ENCODE measurements around the gene SEMA4C. TPM values are rescaled to one million over a fixed set of nuclear protein-coding genes. Genes with fewer than 3 reads are reported as not detected.

SEMA4C gene
- total and polyA plus RNA-seq, 9 of the 15 experiments (the other 6 are each of a cell fraction or from before 2014, with no cell fraction given), result 0.32 to 59.7 (median 23.9) TPM

DNA sequence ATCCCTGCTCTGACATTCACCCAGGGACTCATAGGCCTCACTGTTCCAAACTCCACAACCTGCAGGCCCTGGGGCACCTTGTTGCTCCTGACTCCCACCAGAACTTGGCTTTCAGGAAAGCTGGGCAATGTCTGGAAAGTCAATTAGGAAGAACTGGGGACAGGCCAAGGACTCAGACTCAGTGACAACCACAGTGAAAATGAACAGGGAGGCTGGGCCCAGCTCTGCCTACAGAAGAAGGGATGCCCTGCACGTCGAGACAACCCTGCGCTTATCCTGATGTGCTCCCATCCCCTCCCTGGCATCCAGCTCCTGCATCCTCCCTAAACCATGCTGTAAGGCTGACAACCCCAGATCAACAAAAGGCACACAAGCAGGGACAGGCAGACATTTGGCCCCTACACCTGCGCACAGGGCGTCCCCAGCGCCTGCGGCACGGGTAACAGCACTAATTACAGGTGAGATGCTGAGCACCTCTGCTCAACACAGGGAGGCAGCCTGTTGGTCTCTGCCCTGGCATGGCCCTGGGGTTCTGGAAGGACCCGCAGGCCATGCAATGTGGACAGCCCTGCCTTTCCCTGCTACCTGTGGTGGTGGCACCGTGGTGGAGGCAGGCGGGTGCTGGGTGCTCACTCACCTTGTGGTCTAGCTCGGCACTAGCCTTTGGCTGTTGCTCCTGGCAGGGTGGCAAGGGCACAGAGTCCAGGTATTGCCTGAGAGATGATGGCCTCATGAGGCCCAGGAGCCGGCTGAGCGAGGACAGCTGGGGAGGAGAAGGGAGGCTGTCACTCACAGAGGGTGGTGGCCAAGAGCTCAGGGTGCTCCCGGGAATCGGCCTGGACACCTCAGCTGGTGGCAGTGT, 23.6 kb upstream of the SEMA4C start (continued):
- TF ChIP-seq, protein P1, sequence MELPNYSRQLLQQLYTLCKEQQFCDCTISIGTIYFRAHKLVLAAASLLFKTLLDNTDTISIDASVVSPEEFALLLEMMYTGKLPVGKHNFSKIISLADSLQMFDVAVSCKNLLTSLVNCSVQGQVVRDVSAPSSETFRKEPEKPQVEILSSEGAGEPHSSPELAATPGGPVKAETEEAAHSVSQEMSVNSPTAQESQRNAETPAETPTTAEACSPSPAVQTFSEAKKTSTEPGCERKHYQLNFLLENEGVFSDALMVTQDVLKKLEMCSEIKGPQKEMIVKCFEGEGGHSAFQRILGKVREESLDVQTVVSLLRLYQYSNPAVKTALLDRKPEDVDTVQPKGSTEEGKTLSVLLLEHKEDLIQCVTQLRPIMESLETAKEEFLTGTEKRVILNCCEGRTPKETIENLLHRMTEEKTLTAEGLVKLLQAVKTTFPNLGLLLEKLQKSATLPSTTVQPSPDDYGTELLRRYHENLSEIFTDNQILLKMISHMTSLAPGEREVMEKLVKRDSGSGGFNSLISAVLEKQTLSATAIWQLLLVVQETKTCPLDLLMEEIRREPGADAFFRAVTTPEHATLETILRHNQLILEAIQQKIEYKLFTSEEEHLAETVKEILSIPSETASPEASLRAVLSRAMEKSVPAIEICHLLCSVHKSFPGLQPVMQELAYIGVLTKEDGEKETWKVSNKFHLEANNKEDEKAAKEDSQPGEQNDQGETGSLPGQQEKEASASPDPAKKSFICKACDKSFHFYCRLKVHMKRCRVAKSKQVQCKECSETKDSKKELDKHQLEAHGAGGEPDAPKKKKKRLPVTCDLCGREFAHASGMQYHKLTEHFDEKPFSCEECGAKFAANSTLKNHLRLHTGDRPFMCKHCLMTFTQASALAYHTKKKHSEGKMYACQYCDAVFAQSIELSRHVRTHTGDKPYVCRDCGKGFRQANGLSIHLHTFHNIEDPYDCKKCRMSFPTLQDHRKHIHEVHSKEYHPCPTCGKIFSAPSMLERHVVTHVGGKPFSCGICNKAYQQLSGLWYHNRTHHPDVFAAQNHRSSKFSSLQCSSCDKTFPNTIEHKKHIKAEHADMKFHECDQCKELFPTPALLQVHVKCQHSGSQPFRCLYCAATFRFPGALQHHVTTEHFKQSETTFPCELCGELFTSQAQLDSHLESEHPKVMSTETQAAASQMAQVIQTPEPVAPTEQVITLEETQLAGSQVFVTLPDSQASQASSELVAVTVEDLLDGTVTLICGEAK (IDR thresholded peaks at IDR 0.05), result 0 out of 2 replicates have a peak, but pooled peaks have one; percentile 22
- TF ChIP-seq, protein P1 (CRISPR knock-in tag; IDR thresholded peaks at IDR 0.05), result no peak
- TF ChIP-seq HDGF (IDR thresholded peaks at IDR 0.05) (no peak), ZKSCAN8 (CRISPR knock-in tag; IDR thresholded peaks at IDR 0.05) (no peak), ZNF12 (CRISPR knock-in tag; IDR thresholded peaks at IDR 0.05) (no peak), CBFB (CRISPR knock-in tag; IDR thresholded peaks at IDR 0.05) (peak; percentile 21; the same call in 1 of the 2 replicates), DDX20 (tag; IDR thresholded peaks at IDR 0.05; ENCODE audit: low read depth) (no peak), ZFP1 (CRISPR knock-in tag; IDR thresholded peaks at IDR 0.05) (no peak), SMARCA4 (IDR thresholded peaks at IDR 0.05) (no peak), MEIS2 (IDR thresholded peaks at IDR 0.05; ENCODE audit: partially characterized antibody) (peak; percentile 21), ZNF263 (CRISPR knock-in tag; IDR thresholded peaks at IDR 0.05; ENCODE audit: borderline replicate concordance) (peak; percentile 78), RAD51 (IDR thresholded peaks at IDR 0.05; ENCODE audit: borderline replicate concordance, low read depth) (no peak), LARP7 (IDR thresholded peaks at IDR 0.05) (no peak), SETDB1 (IDR thresholded peaks at IDR 0.05; ENCODE audit: low read length) (no peak), MAFF (IDR thresholded peaks at IDR 0.05; ENCODE audit: low read length) (no peak), PCBP2 (IDR thresholded peaks at IDR 0.05; ENCODE audit: low read depth, low read length, poor library complexity, severe bottlenecking) (no peak), CTBP1 (IDR thresholded peaks at IDR 0.05; ENCODE audit: borderline replicate concordance) (peak; percentile 28; the same call in 1 of the 2 replicates), SNIP1 (IDR thresholded peaks at IDR 0.05; ENCODE audit: low read depth) (no peak), RBM34 (IDR thresholded peaks at IDR 0.05; ENCODE audit: borderline replicate concordance, insufficient read depth, low read length) (no peak), SMAD2 (IDR thresholded peaks at IDR 0.05; ENCODE audit: low read depth, low read length) (no peak), ETV5 (CRISPR knock-in tag; IDR thresholded peaks at IDR 0.05; ENCODE audit: low read depth) (0 out of 2 replicates have a peak, but pooled peaks have one; percentile 24), NCOA2 (IDR thresholded peaks at IDR 0.05; ENCODE audit: partially characterized antibody in 2 of 2) (no peak)
